GM18526 (cell line): ENCODE results near the gene ATXN1.

Experiments
- POLR2A ChIP-seq: IDR thresholded peaks from 3 replicates; pipeline ENCODE4 v1.6.1; 2011; ENCODE audit not compliant: insufficient read length; ENCODE audit errors: extremely low read depth

The ATXN1 gene

DNA sequence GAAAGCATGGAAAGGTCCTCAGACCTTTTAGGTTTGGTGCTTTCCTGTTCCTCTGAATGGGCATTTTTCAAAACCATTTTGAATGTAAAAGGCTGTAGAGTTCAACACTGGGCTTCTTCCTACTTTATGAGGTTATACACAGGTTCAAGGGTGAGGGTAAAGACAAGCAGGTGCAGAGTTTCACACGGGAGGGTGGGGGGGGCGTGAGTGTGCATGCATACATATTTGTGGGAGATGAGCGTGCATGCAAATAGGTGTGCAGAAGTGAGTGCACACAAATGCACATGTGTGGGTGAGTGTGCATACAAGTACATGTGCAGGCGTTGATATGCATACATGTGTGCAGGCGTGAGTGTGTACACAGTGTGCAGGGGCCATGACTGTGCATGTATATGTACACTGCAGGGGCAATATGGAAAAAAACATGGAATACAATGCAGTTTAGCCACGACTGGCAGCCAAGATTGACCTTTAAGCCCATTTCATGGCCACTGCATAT is 339.7 kb downstream of the ATXN1 start:
- TF ChIP-seq POLR2A = no peak

DNA sequence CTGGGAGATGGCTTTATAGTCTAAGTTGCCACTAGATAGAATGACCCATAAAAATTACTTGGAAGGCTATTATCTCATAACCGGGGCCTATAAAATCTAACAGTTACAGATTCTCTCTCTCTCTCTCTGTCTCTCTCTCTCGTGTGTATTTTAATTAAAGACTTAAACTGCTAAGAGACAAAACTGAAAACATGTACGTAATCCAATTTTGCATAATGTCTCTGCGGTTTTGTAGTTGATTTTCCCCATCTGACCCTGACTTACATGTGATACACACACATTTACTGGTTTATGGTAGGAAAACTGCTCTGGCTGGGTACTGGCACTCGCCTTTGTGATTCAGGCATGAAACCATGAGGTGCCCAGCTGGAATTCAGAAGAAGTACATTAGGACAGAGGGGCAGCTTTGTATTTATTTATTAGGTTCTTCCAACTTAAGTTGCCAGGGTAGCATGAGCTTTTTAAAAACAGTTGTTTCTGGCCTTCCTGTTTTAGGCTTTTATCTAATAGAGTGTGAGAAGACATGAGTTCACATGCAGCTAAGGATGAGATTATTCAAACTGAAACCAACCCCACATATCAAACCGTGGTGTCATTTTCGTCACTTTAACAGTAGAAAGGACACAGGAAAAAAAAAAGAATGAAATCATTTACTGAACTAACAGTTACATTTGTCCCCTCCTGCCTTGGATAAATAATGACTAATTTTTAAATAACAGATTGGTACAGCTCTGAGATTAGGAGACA is 340.4 kb downstream of the ATXN1 start:
- TF ChIP-seq POLR2A = no peak

DNA sequence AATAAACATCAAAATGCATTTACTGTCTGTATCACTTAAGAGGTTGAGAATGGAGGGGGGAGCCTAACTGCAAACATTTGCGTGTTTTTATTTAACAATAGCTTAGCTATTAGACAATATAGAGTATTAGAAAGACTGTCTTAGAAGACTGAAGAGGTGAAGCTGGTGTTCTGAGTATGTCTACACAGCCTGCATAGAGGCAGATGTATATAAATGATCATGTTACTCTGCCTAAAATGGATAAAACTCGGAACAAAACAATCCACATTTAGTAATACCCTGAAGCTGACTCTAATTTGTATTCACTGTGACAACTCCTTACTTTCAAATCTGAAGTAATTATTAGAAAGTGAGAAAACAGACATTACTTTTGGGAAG is 340.9 kb downstream of the ATXN1 start:
- TF ChIP-seq POLR2A = no peak

DNA sequence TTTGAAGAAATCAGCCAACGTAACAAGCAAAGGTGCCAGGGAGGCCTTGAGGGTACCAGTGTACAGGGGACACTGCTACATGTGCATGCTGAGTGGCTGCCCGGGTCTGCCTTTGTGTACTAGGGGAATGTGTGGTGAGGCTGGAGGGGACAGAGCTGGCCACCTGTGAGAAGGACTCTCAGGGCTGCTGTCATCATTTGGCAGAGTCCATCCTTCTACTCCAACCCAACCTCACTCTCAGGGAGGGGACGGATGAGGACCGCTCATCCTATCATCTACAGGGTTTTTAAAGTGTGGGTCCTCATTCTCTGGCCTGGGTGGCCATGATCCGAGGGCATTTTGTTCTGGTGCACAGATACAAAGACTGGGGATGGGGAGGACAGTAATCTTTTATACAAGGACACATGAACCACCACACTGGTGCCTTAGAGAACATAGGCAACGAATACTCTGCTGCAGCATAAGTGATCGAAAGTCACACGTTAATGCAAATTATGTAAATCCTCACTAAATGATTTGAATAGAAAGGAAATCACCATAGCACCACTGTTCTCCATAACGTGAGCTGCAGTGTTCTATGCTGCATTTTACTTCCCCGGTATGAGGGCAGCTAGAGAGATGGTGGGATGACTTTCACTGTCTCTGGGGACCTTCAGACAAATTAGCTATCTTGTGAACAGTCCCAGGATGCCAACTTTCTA is 341.5 kb downstream of the ATXN1 start:
- peak; percentile 45 for TF ChIP-seq POLR2A

- no peak for TF ChIP-seq POLR2A
Observed at GRCh38 chr6:16418151-16418550, 343.1 kb downstream of the ATXN1 start.

DNA sequence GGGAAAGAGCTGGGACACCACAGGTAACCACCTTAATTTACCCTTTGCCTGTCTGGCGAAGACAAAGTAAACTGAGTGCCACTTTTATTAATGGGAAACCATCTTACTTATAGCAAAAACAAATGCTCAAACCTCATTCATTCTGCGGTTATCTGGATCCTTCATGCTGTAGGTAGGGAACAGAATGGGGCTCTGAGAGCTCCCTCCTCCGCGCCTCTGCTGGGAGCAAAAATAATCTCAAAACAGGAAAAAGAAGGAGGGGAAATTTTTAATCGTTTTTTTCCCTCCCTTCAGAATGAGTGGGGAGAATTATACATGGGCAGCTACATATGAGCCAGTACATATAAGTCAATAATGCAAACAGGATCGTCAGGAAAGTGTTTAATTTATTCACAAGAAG is 345.6 kb downstream of the ATXN1 start:
- TF ChIP-seq POLR2A = no peak

GRCh38 chr6:16414205-16414604 is 347.1 kb downstream of the ATXN1 start:
- no peak for TF ChIP-seq POLR2A

GRCh38 chr6:16413399-16413798 is 347.9 kb downstream of the ATXN1 start:
- TF ChIP-seq POLR2A = no peak

GRCh38 chr6:16412982-16413381 is 348.3 kb downstream of the ATXN1 start:
- TF ChIP-seq POLR2A = no peak

GRCh38 chr6:16412171-16412570 is 349.1 kb downstream of the ATXN1 start:
- TF ChIP-seq POLR2A = no peak

GRCh38 chr6:16409531-16410441 is 351.5 kb downstream of the ATXN1 start:
- TF ChIP-seq POLR2A = no peak

DNA sequence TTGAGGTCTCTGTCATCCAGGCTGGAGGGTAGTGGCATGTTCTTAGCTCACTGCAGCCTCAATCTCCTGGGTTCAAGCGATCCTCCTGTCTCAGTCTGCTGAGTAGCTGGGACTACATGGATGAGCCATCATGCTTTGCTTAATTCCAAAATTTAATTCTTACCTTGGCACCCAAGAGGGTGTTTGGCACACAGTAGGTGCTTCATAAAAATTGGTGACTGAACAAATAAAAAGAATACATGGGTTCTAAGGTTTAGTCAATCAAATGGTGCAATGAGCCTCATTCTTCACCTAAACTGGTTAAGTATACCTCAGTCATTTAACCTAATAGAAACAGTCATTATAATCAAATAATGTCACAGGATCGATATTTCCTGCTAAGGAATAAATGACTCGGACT is 352.5 kb downstream of the ATXN1 start:
- no peak for TF ChIP-seq POLR2A

- no peak for TF ChIP-seq POLR2A
Observed at GRCh38 chr6:16406966-16407365, 354.3 kb downstream of the ATXN1 start.

- no peak for TF ChIP-seq POLR2A
Observed at GRCh38 chr6:16405375-16405774, 355.9 kb downstream of the ATXN1 start.

GRCh38 chr6:16404456-16404855 is 356.8 kb downstream of the ATXN1 start:
- no peak for TF ChIP-seq POLR2A
